Neural cell (in vitro differentiated cells): ENCODE measurements around the gene C1QTNF4.

ENCODE experiments used
- EP300 ChIP-seq: fragments of 450-650 bp; conservative IDR thresholded peaks from 2 replicates; pipeline ENCODE4 v1.6.1; 2014; ENCODE audit warnings: antibody characterized with exemption, mild to moderate bottlenecking, moderate library complexity; ENCODE audit not compliant: poor library complexity, severe bottlenecking
- EZH2 ChIP-seq: fragments of 200-600, 300-800 bp; shearing (Covaris generic), sonication (generic); IDR thresholded peaks from 2 replicates; pipeline ENCODE4 v1.6.1; 2014; ENCODE audit warnings: antibody characterized with exemption, low read length, borderline replicate concordance, mild to moderate bottlenecking; ENCODE audit not compliant: insufficient read depth, poor library complexity, severe bottlenecking
- MXI1 ChIP-seq: fragments of 450-650 bp; conservative IDR thresholded peaks from 2 replicates; pipeline ENCODE4 v1.6.1; 2014; ENCODE audit warnings: antibody characterized with exemption, mild to moderate bottlenecking; ENCODE audit not compliant: poor library complexity, severe bottlenecking
- POLR2AphosphoS5 ChIP-seq: IDR thresholded peaks from 2 replicates; pipeline ENCODE4 v1.6.1; 2012
- RAD21 ChIP-seq: fragments of 450-650 bp; conservative IDR thresholded peaks from 2 replicates; pipeline ENCODE4 v1.6.1; 2014; ENCODE audit warnings: antibody characterized with exemption, mild to moderate bottlenecking, moderate library complexity
- SMC3 ChIP-seq: fragments of 450-650 bp; conservative IDR thresholded peaks from 2 replicates; pipeline ENCODE4 v1.6.1; 2014; ENCODE audit warnings: antibody characterized with exemption, mild to moderate bottlenecking, moderate library complexity; ENCODE audit not compliant: poor library complexity
- TAF1 ChIP-seq: IDR thresholded peaks from 2 replicates; pipeline ENCODE4 v1.6.1; 2012; ENCODE audit warnings: low read depth
- TF ChIP-seq, protein P1 (sequence below): fragments of 450-650 bp; IDR thresholded peaks from 2 replicates; pipeline ENCODE4 v1.5.1; 2014; ENCODE audit warnings: antibody characterized with exemption, mild to moderate bottlenecking, moderate library complexity; ENCODE audit not compliant: poor library complexity, severe bottlenecking

DNA sequence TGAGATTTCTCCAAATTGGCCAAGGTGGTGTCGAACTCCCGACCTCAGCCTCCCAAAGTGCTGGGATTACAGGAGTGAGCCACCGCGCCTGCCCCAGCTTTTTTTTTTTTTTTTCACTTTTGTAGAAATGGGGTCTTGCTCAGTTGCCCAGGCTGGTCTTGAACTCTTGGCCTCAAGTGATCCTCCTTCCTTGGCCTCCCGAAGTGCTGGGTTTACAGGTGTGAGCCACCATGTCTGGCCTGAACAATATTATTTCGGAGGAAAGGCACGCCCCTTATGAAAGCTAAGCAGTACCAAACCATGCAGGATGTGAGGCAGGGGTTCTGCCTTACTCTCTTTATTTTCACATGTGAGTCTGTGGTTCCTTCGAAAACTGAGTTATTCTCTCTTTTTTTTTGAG lies 32.0 kb upstream of the C1QTNF4 start:
- TF ChIP-seq EZH2, result no peak
- TF ChIP-seq RAD21, result no peak
- TF ChIP-seq, protein P1, sequence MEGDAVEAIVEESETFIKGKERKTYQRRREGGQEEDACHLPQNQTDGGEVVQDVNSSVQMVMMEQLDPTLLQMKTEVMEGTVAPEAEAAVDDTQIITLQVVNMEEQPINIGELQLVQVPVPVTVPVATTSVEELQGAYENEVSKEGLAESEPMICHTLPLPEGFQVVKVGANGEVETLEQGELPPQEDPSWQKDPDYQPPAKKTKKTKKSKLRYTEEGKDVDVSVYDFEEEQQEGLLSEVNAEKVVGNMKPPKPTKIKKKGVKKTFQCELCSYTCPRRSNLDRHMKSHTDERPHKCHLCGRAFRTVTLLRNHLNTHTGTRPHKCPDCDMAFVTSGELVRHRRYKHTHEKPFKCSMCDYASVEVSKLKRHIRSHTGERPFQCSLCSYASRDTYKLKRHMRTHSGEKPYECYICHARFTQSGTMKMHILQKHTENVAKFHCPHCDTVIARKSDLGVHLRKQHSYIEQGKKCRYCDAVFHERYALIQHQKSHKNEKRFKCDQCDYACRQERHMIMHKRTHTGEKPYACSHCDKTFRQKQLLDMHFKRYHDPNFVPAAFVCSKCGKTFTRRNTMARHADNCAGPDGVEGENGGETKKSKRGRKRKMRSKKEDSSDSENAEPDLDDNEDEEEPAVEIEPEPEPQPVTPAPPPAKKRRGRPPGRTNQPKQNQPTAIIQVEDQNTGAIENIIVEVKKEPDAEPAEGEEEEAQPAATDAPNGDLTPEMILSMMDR, result no peak
- no peak for TF ChIP-seq TAF1
- TF ChIP-seq POLR2AphosphoS5, result no peak
- no peak for TF ChIP-seq EP300
- TF ChIP-seq MXI1, result no peak
- no peak for TF ChIP-seq SMC3
